Endothelial cell of umbilical vein (primary cell): ENCODE measurements around the gene DPYD. TPM values are rescaled to one million over a fixed set of nuclear protein-coding genes. Genes with fewer than 3 reads are reported as not detected.

ENCODE experiments used
- BruUV-seq: library from RNA; stranded (reverse); fragments of 400-500 nt; replicated peaks from 2 replicates; lab custom pipeline; 2021; lab: Mats Ljungman, UMichigan
- CTCF ChIA-PET: fragments of 300-600, 350-600 bp; sonication (Branson Sonifier 250); formaldehyde crosslinking; loops from one replicate; lab custom pipeline; 2021; ENCODE audit warnings: antibody characterized with exemption, inconsistent platforms; lab: Charles Lee
- POLR2A ChIA-PET: fragments of 300-600, 350-600 bp; sonication (Branson Sonifier 250); formaldehyde crosslinking; loops from one replicate; lab custom pipeline; 2021; ENCODE audit warnings: antibody characterized with exemption, inconsistent platforms; lab: Charles Lee
- DNase-seq: peaks from one replicate; pipeline ENCODE4 v3.0.0-alpha.2; 2011; ENCODE audit warnings: low read depth, low spot score
- FAIRE-seq: peaks from 2 replicates; lab custom pipeline; 2011; peaks lifted over from hg19 to GRCh38; lab: Jason Lieb, UNC
- H2AFZ ChIP-seq: 2 replicates; pipeline ENCODE4 v1.6.0; 2012; ENCODE audit warnings: low read depth, low read length, control low read depth, inconsistent platforms
- H3K27ac ChIP-seq: 2 replicates; pipeline ENCODE4 v1.5.1; 2011; ENCODE audit warnings: low read depth, mild to moderate bottlenecking, control low read depth, low read length, moderate library complexity; ENCODE audit not compliant: insufficient read depth
- H3K27me3 ChIP-seq, 2 experiments: 2 replicates each; pipeline versions ENCODE4 v1.6.0 to v1.6.1; 2011; ENCODE audit warnings: low read length in 2 of 2, mixed read lengths in 1 of 2; ENCODE audit not compliant: control insufficient read depth in 2 of 2, insufficient read depth in 2 of 2
- H3K36me3 ChIP-seq, 2 experiments: 2 replicates in 1 of 2; 3 replicates in 1 of 2; pipeline ENCODE4 v1.5.1; 2011; ENCODE audit warnings: low read length in 2 of 2, mild to moderate bottlenecking in 1 of 2, moderate library complexity in 1 of 2; ENCODE audit not compliant: control insufficient read depth in 2 of 2, insufficient read depth in 2 of 2; ENCODE audit errors: extremely low read depth in 1 of 2
- H3K4me1 ChIP-seq: 3 replicates; pipeline ENCODE4 v1.5.1; 2011; ENCODE audit warnings: mild to moderate bottlenecking, low read length; ENCODE audit not compliant: control insufficient read depth, insufficient read depth; ENCODE audit errors: extremely low read depth
- H3K4me2 ChIP-seq: 2 replicates; pipeline ENCODE4 v1.6.1; 2011; ENCODE audit warnings: low read length, control low read depth, mixed read lengths; ENCODE audit not compliant: insufficient read depth
- H3K4me3 ChIP-seq, 3 experiments: fragments of 200-600 bp in 1 of 3; sonication (generic), shearing (Covaris generic) in 1 of 3; replicated peaks in 1 of 3; 2 replicates each; pipeline ENCODE4 v1.5.1; 2011 to 2016; ENCODE audit warnings: control low read depth in 3 of 3, low read length in 3 of 3, mild to moderate bottlenecking in 2 of 3, inconsistent platforms in 1 of 3, low read depth in 1 of 3, moderate library complexity in 1 of 3; ENCODE audit not compliant: insufficient read depth in 1 of 3
- H3K79me2 ChIP-seq: 2 replicates; pipeline ENCODE4 v1.6.0; 2012; ENCODE audit warnings: low read length, inconsistent platforms; ENCODE audit not compliant: control insufficient read depth, insufficient read depth
- H3K9ac ChIP-seq: replicated peaks from 2 replicates; pipeline ENCODE3; 2011; ENCODE audit warnings: low read length, control low read depth; ENCODE audit not compliant: insufficient read depth; ENCODE audit errors: extremely low read depth
- H3K9me1 ChIP-seq: replicated peaks from 3 replicates; pipeline ENCODE4 v1.6.0; 2011; ENCODE audit warnings: mild to moderate bottlenecking, low read length; ENCODE audit not compliant: control insufficient read depth, insufficient read depth; ENCODE audit errors: extremely low read depth
- H3K9me3 ChIP-seq: replicated peaks from 2 replicates; pipeline ENCODE4 v1.5.1; 2012; ENCODE audit warnings: low read length, inconsistent platforms; ENCODE audit not compliant: control insufficient read depth, insufficient read depth
- H4K20me1 ChIP-seq: replicated peaks from 2 replicates; pipeline ENCODE3; 2011; ENCODE audit warnings: mild to moderate bottlenecking, low read length; ENCODE audit not compliant: control insufficient read depth, insufficient read depth; ENCODE audit errors: extremely low read depth
- EZH2 ChIP-seq: IDR thresholded peaks from 2 replicates; pipeline ENCODE4 v1.6.1; 2012; ENCODE audit warnings: borderline replicate concordance, low read depth, mild to moderate bottlenecking, moderate library complexity, low read length, inconsistent platforms; ENCODE audit not compliant: severe bottlenecking
- FOS ChIP-seq: IDR thresholded peaks from 2 replicates; pipeline ENCODE4 v1.6.1; 2011; ENCODE audit warnings: mild to moderate bottlenecking, low read length, moderate library complexity, borderline replicate concordance; ENCODE audit not compliant: insufficient read depth
- GATA2 ChIP-seq: IDR thresholded peaks from 2 replicates; pipeline ENCODE4 v1.7.0; 2011; ENCODE audit warnings: low read depth, mild to moderate bottlenecking, moderate library complexity, mixed read lengths, low read length; ENCODE audit not compliant: insufficient read length, insufficient read depth
- JUN ChIP-seq: IDR thresholded peaks from 2 replicates; pipeline ENCODE4 v1.6.1; 2011; ENCODE audit warnings: borderline replicate concordance, low read depth; ENCODE audit not compliant: insufficient read length, insufficient read depth
- MAX ChIP-seq: IDR thresholded peaks from 2 replicates; pipeline ENCODE4 v1.6.1; 2011; ENCODE audit not compliant: insufficient read depth, insufficient read length
- MYC ChIP-seq: IDR thresholded peaks from one replicate; pipeline ENCODE4 v1.6.1; 2011; ENCODE audit warnings: mild to moderate bottlenecking, low read depth, low read length
- POLR2A ChIP-seq: IDR thresholded peaks from 2 replicates; pipeline ENCODE4 v1.6.1; 2012; ENCODE audit warnings: low read depth, mild to moderate bottlenecking, control low read depth, low read length
- POLR2AphosphoS5 ChIP-seq: IDR thresholded peaks from 2 replicates; pipeline ENCODE4 v1.6.1; 2012; ENCODE audit warnings: low read depth, mild to moderate bottlenecking, control low read depth, low read length, moderate library complexity; ENCODE audit not compliant: insufficient read depth
- dilution Hi-C: fragments of 300-500 bp; cut with MboI; formaldehyde crosslinking; loops from one replicate; pipeline ENCODE4 v1.15.0; 2019; ENCODE audit warnings: low sequenced_read_pairs; ENCODE audit not compliant: extremely low pct_ligation_motif_present
- intact Hi-C: fragments of 100-400 bp; cut with micrococcal nuclease; formaldehyde crosslinking; loops from one replicate; pipeline ENCODE4 v1.10.0; 2022
- polyA plus RNA-seq, 4 experiments: library from polyadenylated mRNA; depleted of rRNA in 3 of 4; stranded (reverse) in 3 of 4; unstranded in 1 of 4; fragments of >200 nt; gene quantifications; 2 replicates each; pipeline versions ENCODE4 v1.2.1 to v1.2.3, GENCODE V29; 2011 to 2012; ENCODE audit warnings: missing spikeins in 1 of 4
- total RNA-seq: library from RNA; stranded (reverse); gene quantifications from 2 replicates; pipeline ENCODE4 v1.2.3, GENCODE V29; 2021
- TF ChIP-seq, protein P1 (sequence below), 2 donors: IDR thresholded peaks; 1 replicate in 1 of 2; 2 replicates in 1 of 2; pipeline ENCODE4 v1.5.1; 2011; ENCODE audit warnings: low read length in 2 of 2, mild to moderate bottlenecking in 2 of 2, moderate library complexity in 2 of 2, control low read depth in 1 of 2, inconsistent platforms in 1 of 2, low read depth in 1 of 2; ENCODE audit not compliant: insufficient read depth in 1 of 2; ENCODE audit errors: extremely low read depth in 1 of 2

The DPYD gene
- total and polyA plus RNA-seq, 2 donors (not counting 3 experiments of a cell fraction or from before 2014, with no cell fraction given): 4.6 to 15.1 TPM

DNA sequence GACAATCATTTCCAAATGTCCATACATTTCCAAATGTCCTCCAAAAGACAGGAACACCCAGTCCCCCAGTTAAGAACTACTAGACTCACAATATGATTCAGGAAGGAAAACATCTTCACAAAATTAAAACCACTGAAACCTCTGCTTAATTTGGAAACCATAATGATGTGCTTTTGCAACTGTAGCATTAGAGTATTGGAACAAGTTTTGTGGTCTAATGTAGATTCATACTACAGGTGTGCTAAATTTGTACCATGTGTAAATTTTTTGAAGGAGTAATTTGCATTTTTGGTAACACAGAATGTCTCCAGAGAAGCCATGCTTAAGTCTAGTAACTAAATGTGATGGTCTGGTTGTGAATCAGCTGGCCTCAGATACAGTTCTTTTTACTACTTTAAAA, 129.6 kb downstream of the DPYD start:
- Histone ChIP-seq H3K9me1 (peaks cover 2% of the 10 kb centered on the region), H4K20me1 (no peaks in the 10 kb centered on the region), H3K79me2 (no peaks in the 10 kb centered on the region), H3K9me3 (no peaks in the 10 kb centered on the region), H3K27me3 (no peaks in the 10 kb centered on the region), H3K4me2 (no peak overlapping the region), H3K27ac (no peak overlapping the region), H3K4me1 (peaks cover 6% of the 10 kb centered on the region), H3K9ac (no peak overlapping the region), H2AFZ (no peak overlapping the region), H3K4me3 (no peak overlapping the region), H3K36me3 (no peaks in the 10 kb centered on the region)
- intact Hi-C loops (no loop called here), dilution Hi-C loops (no loop called here)
- CTCF ChIA-PET: no interaction called here
- TF ChIP-seq JUN (no peak), MYC (no peak), POLR2A (no peak), FOS (no peak), EZH2 (no peak), GATA2 (no peak), POLR2AphosphoS5 (no peak), MAX (no peak)
- TF ChIP-seq, protein P1, sequence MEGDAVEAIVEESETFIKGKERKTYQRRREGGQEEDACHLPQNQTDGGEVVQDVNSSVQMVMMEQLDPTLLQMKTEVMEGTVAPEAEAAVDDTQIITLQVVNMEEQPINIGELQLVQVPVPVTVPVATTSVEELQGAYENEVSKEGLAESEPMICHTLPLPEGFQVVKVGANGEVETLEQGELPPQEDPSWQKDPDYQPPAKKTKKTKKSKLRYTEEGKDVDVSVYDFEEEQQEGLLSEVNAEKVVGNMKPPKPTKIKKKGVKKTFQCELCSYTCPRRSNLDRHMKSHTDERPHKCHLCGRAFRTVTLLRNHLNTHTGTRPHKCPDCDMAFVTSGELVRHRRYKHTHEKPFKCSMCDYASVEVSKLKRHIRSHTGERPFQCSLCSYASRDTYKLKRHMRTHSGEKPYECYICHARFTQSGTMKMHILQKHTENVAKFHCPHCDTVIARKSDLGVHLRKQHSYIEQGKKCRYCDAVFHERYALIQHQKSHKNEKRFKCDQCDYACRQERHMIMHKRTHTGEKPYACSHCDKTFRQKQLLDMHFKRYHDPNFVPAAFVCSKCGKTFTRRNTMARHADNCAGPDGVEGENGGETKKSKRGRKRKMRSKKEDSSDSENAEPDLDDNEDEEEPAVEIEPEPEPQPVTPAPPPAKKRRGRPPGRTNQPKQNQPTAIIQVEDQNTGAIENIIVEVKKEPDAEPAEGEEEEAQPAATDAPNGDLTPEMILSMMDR (IDR thresholded peaks at IDR 0.05; ENCODE audit: extremely low read depth in 1 of 2, insufficient read depth in 1 of 2, low read depth in 1 of 2, low read length in 2 of 2): no peak
- FAIRE-seq (no peak), DNase-seq (no peak)
- POLR2A ChIA-PET: no interaction called here
- no TSS peak for BruUV-seq
